ENCODE results near the gene FILIP1L.

Gene FILIP1L

DNA sequence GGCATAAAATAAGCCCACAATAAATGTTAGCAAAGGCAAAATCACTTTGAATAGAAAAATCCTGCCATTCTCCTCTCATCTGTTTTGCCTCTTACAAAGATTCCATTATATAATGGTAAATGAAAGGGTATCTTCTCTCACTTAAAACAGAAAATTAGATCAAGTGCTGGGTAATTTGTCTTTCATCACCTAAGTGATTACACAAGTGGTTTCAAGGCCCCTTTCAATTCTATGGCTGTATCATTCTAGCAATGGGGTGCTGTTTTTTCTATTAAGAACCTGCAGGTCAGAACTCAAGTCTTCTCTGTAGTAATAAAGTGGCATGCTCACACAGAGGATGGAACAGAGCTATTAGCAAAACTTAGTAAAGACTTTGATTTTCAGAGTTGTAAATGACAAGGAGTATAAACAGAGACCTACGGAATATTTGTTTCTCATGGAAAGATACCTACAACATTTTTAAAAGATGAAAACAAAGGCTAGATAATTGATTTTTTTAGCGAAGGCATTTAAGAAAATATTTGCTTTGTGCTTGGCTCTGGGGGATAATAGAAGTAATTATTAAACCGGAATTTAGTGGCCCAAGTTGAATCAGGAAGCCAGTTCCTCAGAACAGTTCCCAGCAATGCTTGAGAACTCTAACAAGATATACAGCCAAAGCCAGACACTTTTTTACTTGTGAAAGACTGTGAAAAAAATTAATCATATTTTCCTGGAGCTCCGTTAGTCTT lies 159.2 kb downstream of the FILIP1L start:
- H3K4me3 Mint-ChIP-seq = no peak overlapping the region
- H3K4me1 Mint-ChIP-seq = no peaks in the 10 kb centered on the region
- no peaks in the 10 kb centered on the region for H3K27me3 Mint-ChIP-seq
- H3K27ac Mint-ChIP-seq = no peak overlapping the region
- peaks cover 5% of the 10 kb centered on the region for H3K36me3 Mint-ChIP-seq (ENCODE audit: low read depth)
- H3K9me3 Mint-ChIP-seq = no peaks in the 10 kb centered on the region
- DNase-seq (no peak), ATAC-seq (no peak)

DNA sequence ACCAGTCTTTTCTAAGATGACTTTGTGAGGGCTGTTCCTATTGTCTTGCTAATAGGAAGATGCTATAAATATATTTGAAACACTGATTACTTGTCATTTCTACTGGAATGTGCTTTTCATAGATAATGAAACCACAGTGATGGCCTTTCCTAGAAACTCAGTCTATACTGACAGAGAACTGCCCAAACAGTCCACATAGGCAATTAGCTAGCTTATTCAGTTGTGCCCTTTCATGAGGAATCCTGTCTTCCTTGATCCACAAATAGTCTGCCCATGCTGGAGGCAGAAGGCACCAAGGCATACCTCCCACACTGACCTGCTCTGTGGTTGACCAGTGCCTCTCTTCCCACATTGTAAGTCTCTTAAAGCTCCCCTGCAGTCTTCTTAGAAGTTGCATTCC lies 160.7 kb downstream of the FILIP1L start:
- ATAC-seq (no peak), DNase-seq (no peak)
- Mint-ChIP-seq H3K27me3 (no peaks in the 10 kb centered on the region), H3K9me3 (no peaks in the 10 kb centered on the region), H3K36me3 (ENCODE audit: low read depth) (peaks cover 3% of the 10 kb centered on the region), H3K27ac (no peak overlapping the region), H3K4me3 (no peak overlapping the region), H3K4me1 (no peaks in the 10 kb centered on the region)

DNA sequence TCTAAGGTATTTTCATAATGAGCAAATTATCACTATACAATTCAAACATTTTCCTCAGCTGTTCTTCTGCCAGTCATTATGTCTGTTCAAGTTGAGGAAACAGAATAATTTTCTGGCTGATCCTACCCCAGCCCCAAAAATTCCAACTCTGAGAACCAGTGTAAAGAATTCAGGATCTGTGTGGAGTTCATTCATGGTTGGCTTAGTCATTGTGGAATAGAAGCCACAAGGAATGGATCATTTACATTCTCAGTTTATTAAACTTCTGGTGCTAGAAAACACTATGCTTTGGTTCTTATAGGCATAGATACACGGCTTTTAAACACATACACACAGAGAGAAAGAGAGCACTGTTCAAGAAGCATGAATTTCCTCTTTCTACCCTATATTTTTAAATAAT lies 162.0 kb downstream of the FILIP1L start:
- ATAC-seq (no peak), DNase-seq (no peak)
- no peaks in the 10 kb centered on the region for H3K9me3 Mint-ChIP-seq
- H3K36me3 Mint-ChIP-seq (ENCODE audit: low read depth) = peaks cover 1% of the 10 kb centered on the region
- H3K4me1 Mint-ChIP-seq = no peaks in the 10 kb centered on the region
- H3K27me3 Mint-ChIP-seq = no peaks in the 10 kb centered on the region
- no peak overlapping the region for H3K27ac Mint-ChIP-seq
- H3K4me3 Mint-ChIP-seq = no peak overlapping the region

DNA sequence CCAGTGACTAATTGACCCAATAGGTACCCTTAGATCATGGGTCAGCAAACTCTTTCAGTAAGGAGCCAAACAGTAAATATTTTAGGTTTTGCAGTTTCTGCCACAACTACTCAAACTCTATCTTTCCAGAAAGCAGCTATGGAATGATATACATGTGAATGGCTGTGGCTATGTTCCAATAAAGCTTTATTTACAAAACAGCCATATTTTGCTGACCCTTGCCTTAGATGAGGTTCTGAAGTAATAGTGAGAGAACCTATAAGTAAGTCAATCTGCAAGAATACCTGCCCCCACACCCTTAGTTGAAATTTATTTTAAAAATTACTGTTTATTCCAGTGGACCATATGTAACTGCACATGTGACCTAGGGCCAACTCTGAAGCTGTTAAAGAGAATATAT lies 162.6 kb downstream of the FILIP1L start:
- Mint-ChIP-seq H3K27me3 (no peaks in the 10 kb centered on the region), H3K9me3 (no peaks in the 10 kb centered on the region), H3K4me1 (no peaks in the 10 kb centered on the region), H3K36me3 (ENCODE audit: low read depth) (peaks cover 1% of the 10 kb centered on the region), H3K4me3 (no peak overlapping the region), H3K27ac (no peak overlapping the region)
- DNase-seq (no peak), ATAC-seq (no peak)

DNA sequence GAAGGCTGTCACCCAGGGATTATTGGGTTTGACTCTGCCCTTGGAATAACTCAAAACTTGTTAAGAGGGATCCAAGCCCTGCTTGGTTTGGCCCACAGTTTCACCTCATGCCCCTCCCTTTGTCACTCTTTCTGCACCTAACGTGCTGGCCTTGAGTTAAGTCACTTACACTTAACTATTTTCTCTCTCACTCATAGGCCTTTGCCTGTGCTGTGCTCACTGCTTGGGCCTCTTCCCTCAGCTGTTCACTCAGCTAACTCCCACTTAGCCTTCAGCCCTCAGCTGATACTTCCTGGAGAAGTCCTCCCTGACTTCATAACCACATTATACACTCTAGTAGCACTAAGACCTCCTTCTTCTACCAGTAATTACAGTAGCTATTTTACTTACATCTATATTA lies 163.4 kb downstream of the FILIP1L start:
- H3K9me3 Mint-ChIP-seq = no peaks in the 10 kb centered on the region
- DNase-seq = no peak

DNA sequence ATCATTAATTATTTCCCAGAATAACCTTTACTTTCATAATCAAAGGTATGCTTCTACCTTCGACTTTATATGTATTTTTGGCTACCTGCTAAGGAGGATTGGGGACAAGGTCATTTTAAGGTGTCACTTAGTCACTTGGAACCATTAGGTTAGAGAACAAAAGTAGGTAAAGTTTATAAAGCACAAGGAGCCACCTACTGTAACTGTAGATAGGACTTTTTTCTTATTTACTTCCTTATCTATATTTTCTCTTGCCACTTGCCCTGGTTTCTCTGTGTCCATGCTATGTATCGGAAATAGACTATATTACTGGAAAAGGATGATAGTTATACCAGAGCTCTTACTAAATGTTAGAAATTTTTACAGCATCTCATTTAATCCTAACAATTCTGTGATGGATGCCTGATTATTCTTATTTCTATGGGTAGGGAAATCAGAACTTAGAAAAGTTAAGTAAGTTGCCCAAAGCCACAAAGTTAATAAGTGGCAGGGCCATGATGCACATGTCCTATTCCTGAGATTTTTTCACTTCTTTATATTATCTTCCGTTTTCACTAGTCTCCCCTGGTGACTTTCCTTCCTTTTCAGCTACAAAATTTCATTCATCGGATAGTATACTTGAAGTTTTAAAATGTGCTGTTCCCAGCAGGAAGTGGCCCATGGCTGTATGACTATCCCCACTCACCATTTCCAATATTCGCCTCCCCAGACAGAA lies 164.2 kb downstream of the FILIP1L start:
- no peak overlapping the region for H3K27ac Mint-ChIP-seq
- no peaks in the 10 kb centered on the region for H3K9me3 Mint-ChIP-seq

More for the DNA sequence above, 163.4 kb downstream of the FILIP1L start:
- ATAC-seq = no peak
- Mint-ChIP-seq H3K27me3 (no peaks in the 10 kb centered on the region), H3K36me3 (ENCODE audit: low read depth) (peaks cover 1% of the 10 kb centered on the region), H3K4me1 (no peaks in the 10 kb centered on the region), H3K4me3 (no peak overlapping the region), H3K27ac (no peak overlapping the region)

DNA sequence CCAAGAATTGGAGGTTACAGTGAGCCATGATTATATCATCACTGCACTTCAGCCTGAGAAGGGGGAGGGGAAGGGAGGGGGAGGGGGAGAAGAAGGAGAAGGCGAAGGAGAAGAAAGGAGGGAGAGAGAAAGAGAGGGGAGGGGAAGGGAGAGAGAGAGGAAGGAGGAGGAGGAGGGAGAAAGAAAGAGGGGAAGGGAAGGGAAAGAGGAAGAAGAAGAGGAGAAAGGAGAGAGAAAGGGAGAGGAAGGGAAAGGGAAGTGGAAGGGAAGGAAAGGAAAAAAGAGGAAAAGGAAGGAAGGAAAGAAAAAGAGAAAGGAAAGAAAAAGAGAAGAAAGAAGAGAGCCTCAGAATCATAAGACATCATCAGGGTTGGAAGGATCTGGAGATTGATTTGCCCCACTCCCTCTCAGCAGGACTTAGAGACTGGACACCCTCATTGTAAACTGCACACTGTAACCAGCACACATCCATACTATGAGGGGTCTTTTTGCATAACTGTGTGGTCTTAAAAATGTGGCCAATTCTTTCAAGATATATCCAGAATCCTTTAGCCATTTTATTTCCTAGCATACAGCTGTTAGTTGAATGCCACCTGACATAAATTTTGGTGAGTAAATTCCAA lies 165.7 kb downstream of the FILIP1L start:
- Mint-ChIP-seq H3K36me3 (ENCODE audit: low read depth) (no peaks in the 10 kb centered on the region), H3K27me3 (no peaks in the 10 kb centered on the region), H3K4me3 (no peak overlapping the region), H3K4me1 (peaks cover 2% of the 10 kb centered on the region), H3K27ac (no peak overlapping the region), H3K9me3 (no peaks in the 10 kb centered on the region)
- DNase-seq (no peak), ATAC-seq (no peak)

More for the DNA sequence above, 164.2 kb downstream of the FILIP1L start:
- Mint-ChIP-seq H3K36me3 (ENCODE audit: low read depth) (no peaks in the 10 kb centered on the region), H3K4me3 (no peak overlapping the region), H3K4me1 (no peaks in the 10 kb centered on the region), H3K27me3 (no peaks in the 10 kb centered on the region)
- DNase-seq (no peak), ATAC-seq (no peak)

DNA sequence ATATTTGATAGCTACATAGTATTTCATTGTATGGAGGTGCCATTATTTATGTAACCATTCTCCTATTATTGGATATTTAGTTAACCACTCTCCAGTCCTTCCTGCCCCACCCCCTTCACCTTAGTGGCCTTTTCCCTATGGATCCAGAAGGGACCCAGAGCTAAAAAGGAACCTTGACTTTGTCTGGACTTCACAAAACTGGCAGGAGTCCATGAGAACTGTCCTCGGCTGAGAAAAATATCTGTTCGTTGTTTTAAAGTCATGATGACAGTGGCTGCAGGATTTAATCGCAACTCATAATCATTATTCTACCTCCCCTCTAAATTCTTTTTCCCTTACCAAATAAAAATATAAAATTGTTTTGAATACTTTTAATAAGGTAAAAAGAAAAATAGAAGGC lies 166.9 kb downstream of the FILIP1L start:
- Mint-ChIP-seq H3K9me3 (no peaks in the 10 kb centered on the region), H3K27ac (no peak overlapping the region), H3K36me3 (ENCODE audit: low read depth) (peaks cover 4% of the 10 kb centered on the region), H3K4me3 (no peak overlapping the region), H3K27me3 (no peaks in the 10 kb centered on the region), H3K4me1 (peaks cover 2% of the 10 kb centered on the region)
- DNase-seq (no peak), ATAC-seq (no peak)

DNA sequence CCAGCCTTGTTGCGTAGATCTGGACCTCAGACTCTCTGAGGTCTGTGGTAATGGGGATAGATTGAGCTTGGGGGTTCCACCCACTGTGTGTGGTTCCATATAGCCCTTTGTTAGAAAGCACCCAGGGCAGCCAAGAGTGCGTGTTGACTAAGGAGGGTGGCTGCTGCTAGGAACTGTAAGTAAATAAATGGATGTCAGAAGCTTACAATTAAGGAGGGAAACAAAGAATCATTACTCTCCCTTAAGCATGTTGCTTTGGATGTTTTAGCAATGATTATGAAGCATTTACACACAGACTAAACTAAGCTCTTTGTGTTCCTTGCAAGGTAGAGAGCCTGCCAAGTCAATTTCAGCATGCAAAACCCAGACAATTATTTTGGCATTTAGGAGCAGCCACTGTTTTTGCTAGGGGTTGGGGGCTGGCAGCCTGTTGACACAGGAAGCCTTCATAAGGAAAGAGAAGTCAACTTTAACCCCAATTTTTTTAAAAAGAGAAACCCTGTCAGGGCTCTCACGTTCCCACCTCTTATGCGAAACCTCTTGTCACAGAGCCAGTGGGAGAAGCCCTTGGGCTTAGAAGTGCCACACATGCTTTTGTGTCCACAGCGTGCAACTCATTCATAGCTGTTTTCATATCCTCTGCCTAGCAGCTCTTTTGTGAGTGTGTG lies 168.8 kb downstream of the FILIP1L start:
- no peak for DNase-seq
- no peaks in the 10 kb centered on the region for H3K27me3 Mint-ChIP-seq
- H3K4me1 Mint-ChIP-seq = peaks cover 5% of the 10 kb centered on the region
- H3K4me3 Mint-ChIP-seq = no peak overlapping the region
- ATAC-seq = no peak
- H3K27ac Mint-ChIP-seq = no peak overlapping the region
- peaks cover 7% of the 10 kb centered on the region for H3K36me3 Mint-ChIP-seq (ENCODE audit: low read depth)
- no peaks in the 10 kb centered on the region for H3K9me3 Mint-ChIP-seq

DNA sequence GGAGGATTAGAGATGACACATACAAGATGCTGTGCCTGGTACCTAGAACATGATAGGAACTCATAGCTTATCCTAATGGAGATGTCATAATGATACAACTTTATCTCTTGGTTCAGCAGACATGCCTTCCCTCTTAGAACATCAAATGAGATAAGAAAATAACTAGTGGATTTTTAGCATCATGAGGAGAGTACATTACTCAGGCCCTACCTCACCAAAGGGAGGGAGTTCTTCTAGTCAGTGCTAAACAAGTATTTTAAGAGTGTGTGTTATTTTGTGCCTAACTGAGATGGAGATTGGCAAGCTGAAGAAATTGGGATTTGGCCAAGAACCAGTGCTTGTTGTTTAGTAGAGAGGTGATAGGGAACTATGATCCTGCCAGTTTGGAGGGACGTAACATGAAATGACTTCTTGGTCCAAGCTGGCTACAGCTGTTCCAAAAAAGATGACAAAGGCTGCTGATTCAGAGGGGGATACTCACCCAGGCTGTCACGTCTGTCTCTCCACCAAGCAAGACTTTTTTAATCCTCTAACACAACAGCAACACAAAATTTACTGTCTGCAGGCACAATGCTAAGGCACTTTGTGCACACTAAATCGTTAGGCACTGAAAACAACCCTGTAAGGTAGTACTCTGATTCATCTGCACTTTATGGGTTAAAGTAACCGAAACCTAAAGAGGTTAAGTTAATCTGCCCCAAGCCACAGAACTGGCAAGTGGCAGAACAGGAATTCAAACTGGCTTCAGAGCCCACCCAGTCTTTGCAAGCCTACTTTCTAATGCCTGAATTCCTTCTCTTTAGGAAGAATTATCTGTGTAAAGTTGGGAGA lies 170.2 kb downstream of the FILIP1L start:
- H3K36me3 Mint-ChIP-seq (ENCODE audit: low read depth) = peaks cover 10% of the 10 kb centered on the region
- no peak for ATAC-seq
- no peak overlapping the region for H3K4me3 Mint-ChIP-seq
- H3K27ac Mint-ChIP-seq = no peak overlapping the region
- no peaks in the 10 kb centered on the region for H3K9me3 Mint-ChIP-seq
- H3K27me3 Mint-ChIP-seq = no peaks in the 10 kb centered on the region
- no peak for DNase-seq
- H3K4me1 Mint-ChIP-seq = peaks cover 18% of the 10 kb centered on the region

DNA sequence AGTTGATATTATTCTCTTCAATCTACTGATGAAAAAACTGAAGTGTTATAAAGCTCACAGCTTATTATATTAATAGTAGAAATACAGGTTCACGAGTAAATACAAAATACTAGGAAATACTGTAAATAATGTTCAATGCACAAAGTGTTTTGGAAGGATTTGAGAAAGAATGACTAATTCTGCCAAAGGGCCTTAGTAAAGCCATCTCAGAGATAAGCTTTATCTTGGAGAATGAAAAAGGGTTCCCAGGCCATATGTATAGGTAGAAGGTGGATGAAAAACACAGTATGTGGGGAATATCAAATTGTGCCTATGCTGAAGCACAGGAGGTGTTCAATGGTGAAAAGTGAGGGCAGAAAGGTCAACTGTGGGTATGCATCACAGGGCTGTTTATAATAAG lies 173.1 kb downstream of the FILIP1L start:
- H3K4me1 Mint-ChIP-seq = peaks cover 39% of the 10 kb centered on the region
- no peak overlapping the region for H3K4me3 Mint-ChIP-seq
- H3K36me3 Mint-ChIP-seq (ENCODE audit: low read depth) = peaks cover 11% of the 10 kb centered on the region
- H3K27ac Mint-ChIP-seq = no peak overlapping the region
- ATAC-seq (no peak), DNase-seq (no peak)
- H3K27me3 Mint-ChIP-seq = no peaks in the 10 kb centered on the region
- H3K9me3 Mint-ChIP-seq = no peaks in the 10 kb centered on the region

DNA sequence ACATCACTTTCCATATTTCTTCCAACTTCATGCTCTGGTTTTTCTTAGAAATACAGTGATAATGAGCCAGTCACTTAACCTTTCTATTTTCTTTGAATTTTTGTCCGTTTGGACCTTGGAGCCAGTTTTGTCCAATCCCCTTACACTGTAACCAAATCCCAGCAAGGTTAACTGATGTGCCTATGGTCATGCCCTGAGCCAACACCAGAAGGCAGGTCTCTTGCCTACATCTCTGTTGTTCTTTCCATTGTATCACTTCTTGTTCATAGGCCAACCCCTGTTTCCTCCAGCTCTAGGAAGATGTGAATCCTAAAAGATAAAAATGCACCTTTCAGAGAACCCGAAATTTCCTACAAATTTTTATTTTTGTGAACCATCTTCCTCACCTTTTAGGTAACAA lies 174.0 kb downstream of the FILIP1L start:
- peak overlapping the region; percentile 23 for H3K27ac Mint-ChIP-seq
- no peaks in the 10 kb centered on the region for H3K27me3 Mint-ChIP-seq
- no peak overlapping the region for H3K4me3 Mint-ChIP-seq
- H3K9me3 Mint-ChIP-seq = no peaks in the 10 kb centered on the region
- ATAC-seq (peak; percentile 27), DNase-seq (no peak)
- H3K4me1 Mint-ChIP-seq = peaks cover 39% of the 10 kb centered on the region
- H3K36me3 Mint-ChIP-seq (ENCODE audit: low read depth) = peaks cover 13% of the 10 kb centered on the region

DNA sequence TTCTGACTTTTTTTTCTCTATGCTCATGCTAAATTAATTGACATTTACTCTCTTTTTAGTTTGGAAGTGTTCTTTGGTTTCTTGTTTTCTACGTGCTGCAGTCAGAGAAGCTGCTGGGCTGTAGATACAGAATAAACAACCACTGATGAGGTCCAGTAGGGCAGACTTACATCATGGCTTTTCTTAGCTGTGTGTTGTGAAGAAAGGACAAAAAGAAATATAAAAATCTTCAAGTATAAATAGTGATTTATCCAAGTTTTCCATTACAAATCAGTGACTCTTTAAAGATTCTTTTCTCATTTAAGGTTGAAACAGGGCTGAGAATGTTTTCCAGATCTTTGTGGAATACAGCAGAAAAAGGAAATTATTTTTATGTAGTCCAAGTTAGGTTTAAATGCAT lies 174.4 kb downstream of the FILIP1L start:
- Mint-ChIP-seq H3K4me1 (peaks cover 39% of the 10 kb centered on the region), H3K4me3 (no peak overlapping the region), H3K27me3 (no peaks in the 10 kb centered on the region), H3K36me3 (ENCODE audit: low read depth) (peaks cover 13% of the 10 kb centered on the region), H3K27ac (no peak overlapping the region), H3K9me3 (no peaks in the 10 kb centered on the region)
- no peak for DNase-seq
- ATAC-seq = no peak

DNA sequence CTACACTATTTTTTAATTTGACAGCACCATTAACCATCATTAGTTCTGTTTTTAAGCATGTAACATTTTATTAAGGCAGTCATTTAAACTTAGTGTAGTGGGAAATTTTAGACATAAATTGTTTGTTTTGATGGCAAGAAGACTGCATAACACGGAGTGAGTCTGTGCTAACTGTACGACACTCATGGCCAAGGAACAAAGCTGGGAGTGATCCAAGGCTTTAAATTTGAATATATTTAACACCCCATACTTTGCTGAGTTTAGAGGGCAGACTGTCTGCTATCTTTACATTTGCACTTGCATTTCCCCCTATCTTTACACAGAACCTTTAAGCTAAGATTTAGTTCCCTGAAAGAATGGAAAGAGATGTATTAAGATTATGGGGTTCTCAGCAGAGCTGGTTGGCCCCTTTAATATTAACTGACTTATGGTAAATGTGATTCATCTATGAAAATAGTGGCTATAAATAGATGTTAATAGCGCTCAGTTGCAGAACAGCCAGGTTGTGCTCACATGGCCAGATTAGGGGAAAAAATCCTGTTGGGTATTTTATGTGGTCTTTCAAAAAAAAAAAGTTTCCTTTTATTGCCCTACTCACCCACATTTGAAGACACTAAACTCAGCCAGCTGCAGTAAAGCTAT lies 175.9 kb downstream of the FILIP1L start:
- Mint-ChIP-seq H3K9me3 (no peaks in the 10 kb centered on the region), H3K4me3 (peak overlapping the region; percentile 46), H3K4me1 (peaks cover 37% of the 10 kb centered on the region), H3K27ac (peak overlapping the region; percentile 82), H3K36me3 (ENCODE audit: low read depth) (peaks cover 22% of the 10 kb centered on the region), H3K27me3 (no peaks in the 10 kb centered on the region)
- DNase-seq = no peak
- no peak for ATAC-seq
